Gastroesophageal sphincter (tissue), 4 donors: Measurements from ENCODE around the gene TNFRSF18. TPM values are rescaled to one million over a fixed set of nuclear protein-coding genes. Genes with fewer than 3 reads are reported as not detected.

ENCODE experiments used
- ATAC-seq: fragments of 150-250 bp; one replicate; pipeline ENCODE4 v1.9.1; 2016; ENCODE audit warnings: mild to moderate bottlenecking, moderate library complexity
- H3K27ac ChIP-seq, 4 donors: fragments of 200-600 bp; sonication (generic) in 3 of 4; 1 replicate in 3 of 4; 2 replicates in 1 of 4; pipeline ENCODE4 v1.5.1; 2016 to 2019
- H3K27me3 ChIP-seq: fragments of 200-600 bp; sonication (generic); one replicate; pipeline ENCODE4 v1.5.1; 2019
- H3K36me3 ChIP-seq, 2 donors: fragments of 200-600 bp; sonication (generic); one replicate each; pipeline ENCODE4 v1.5.1; 2019; ENCODE audit warnings: control low read depth in 1 of 2
- H3K4me1 ChIP-seq, 3 donors: fragments of 200-600 bp; sonication (generic); 1 replicate in 2 of 3; 2 replicates in 1 of 3; pipeline ENCODE4 v1.5.1; 2016 to 2019; ENCODE audit warnings: control low read depth in 2 of 3
- H3K4me3 ChIP-seq, 2 donors: fragments of 200-600 bp; sonication (generic); one replicate each; pipeline ENCODE4 v1.5.1; 2019; ENCODE audit warnings: mild to moderate bottlenecking in 1 of 2, moderate library complexity in 1 of 2
- H3K9me3 ChIP-seq, 3 donors: fragments of 200-600 bp; sonication (generic); one replicate each; pipeline ENCODE4 v1.5.1; 2017 to 2019; ENCODE audit warnings: control low read depth in 2 of 3
- EP300 ChIP-seq: sonication (generic); formaldehyde crosslinking; IDR thresholded peaks from one replicate; pipeline ENCODE4 v1.6.1; 2017; ENCODE audit warnings: antibody characterized with exemption, mild to moderate bottlenecking
- POLR2A ChIP-seq, 2 donors: fragments of 450-650 bp; IDR thresholded peaks; one replicate each; pipeline ENCODE4 v1.6.1; 2017; ENCODE audit warnings: antibody characterized with exemption in 2 of 2, mild to moderate bottlenecking in 2 of 2, moderate library complexity in 1 of 2
- POLR2AphosphoS5 ChIP-seq: sonication (generic); formaldehyde crosslinking; IDR thresholded peaks from one replicate; pipeline ENCODE4 v1.6.1; 2017; ENCODE audit warnings: antibody characterized with exemption
- WGBS, 2 donors: methylation state at CpG; one replicate each; pipeline ENCODE4 v1.1.5; 2018; ENCODE audit warnings: low coverage in 1 of 2; 5-methylcytosine and 5-hydroxymethylcytosine counted together
- total RNA-seq, 4 donors: library from RNA; depleted of rRNA; stranded (reverse); fragments of >200 nt; gene quantifications; one replicate each; pipeline ENCODE4 v1.1.0, GENCODE V29; 2016
- TF ChIP-seq, protein P1 (sequence below), 4 experiments: fragments of 200-600 bp in 2 of 4; fragments of 450-650 bp in 2 of 4; sonication (generic) in 1 of 4; IDR thresholded peaks; one replicate each; pipeline ENCODE4 v1.5.1; 2017 to 2019; ENCODE audit warnings: antibody characterized with exemption in 4 of 4, mild to moderate bottlenecking in 2 of 4, moderate library complexity in 2 of 4

Gene TNFRSF18
- total RNA-seq, 4 donors from 2014 or later = 0.35 to 2.2 TPM; not detected in 2

DNA sequence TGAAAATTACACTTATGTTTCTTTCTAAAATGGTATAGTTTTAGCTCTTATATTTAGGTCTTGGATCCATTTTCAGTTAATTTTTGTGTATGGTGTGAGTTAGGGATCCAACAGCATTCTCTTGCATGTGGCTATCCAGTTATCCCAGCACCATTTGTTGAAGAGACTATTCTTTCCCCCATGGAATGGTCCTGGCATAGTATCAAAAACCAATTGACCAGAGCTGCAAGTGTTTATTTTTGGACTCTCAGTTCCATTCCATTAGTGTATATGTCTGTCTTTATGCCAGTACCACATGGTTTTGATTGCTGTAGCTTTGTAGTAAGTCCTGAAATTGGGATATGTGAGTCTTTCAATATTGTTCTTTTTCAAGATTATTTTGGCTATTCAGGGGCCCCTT is 18.5 kb downstream of the TNFRSF18 start:
- Histone ChIP-seq H3K27me3 (peaks cover 3% of the 10 kb centered on the region), H3K27ac (no peak overlapping the region), H3K4me3 (no peak overlapping the region), H3K36me3 (no peaks in the 10 kb centered on the region), H3K4me1 (no peaks in the 10 kb centered on the region), H3K9me3 (peaks cover 0 to 15% (median 0%) of the 10 kb centered on the region in 3 donors)
- ATAC-seq = no peak
- TF ChIP-seq, protein P1, sequence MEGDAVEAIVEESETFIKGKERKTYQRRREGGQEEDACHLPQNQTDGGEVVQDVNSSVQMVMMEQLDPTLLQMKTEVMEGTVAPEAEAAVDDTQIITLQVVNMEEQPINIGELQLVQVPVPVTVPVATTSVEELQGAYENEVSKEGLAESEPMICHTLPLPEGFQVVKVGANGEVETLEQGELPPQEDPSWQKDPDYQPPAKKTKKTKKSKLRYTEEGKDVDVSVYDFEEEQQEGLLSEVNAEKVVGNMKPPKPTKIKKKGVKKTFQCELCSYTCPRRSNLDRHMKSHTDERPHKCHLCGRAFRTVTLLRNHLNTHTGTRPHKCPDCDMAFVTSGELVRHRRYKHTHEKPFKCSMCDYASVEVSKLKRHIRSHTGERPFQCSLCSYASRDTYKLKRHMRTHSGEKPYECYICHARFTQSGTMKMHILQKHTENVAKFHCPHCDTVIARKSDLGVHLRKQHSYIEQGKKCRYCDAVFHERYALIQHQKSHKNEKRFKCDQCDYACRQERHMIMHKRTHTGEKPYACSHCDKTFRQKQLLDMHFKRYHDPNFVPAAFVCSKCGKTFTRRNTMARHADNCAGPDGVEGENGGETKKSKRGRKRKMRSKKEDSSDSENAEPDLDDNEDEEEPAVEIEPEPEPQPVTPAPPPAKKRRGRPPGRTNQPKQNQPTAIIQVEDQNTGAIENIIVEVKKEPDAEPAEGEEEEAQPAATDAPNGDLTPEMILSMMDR (IDR thresholded peaks at IDR 0.05) = no peak
- TF ChIP-seq POLR2AphosphoS5 = no peak
- no peak for TF ChIP-seq EP300

DNA sequence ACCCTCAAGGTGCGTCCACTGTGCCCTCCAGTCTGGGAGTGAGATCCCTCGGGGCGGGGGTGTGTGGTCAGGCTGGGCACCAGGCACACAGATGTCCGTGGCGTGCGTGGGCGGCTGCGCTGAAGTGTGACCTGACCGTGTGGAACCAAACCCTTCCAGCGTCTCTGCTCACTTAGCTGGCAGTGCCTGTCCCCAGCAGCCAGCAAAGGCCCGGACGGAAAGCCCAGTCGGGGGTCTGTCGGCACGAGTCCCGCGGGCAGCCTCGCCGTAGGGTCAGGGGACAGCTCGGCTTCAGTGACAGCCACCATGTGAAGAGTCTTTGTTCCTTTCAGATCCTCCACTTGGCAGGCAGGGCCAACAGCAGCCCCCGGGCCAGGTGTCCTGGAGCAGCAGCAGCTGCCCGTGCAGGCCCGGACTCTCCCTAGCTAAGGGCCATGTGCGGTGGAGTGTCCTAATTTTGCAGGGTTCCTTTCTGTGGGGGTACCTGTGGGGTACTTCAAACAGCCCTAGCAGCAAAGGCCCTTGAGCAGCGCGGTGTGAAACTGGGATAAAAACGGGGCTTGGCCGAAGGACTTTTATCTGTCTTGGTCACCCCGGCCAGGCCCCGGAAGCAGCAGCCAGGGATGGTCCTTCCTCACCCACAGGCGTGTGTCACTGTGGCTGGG is 21.2 kb downstream of the TNFRSF18 start:
- H3K27ac ChIP-seq = no peak overlapping the region
- no peak overlapping the region for H3K4me3 ChIP-seq
- peaks cover 0 to 4% (median 0%) of the 10 kb centered on the region in 3 donors for H3K4me1 ChIP-seq
- WGBS, 2 donors = 95 to 100% methylated on average over 1 to 3 of the region's 31 CpGs
- H3K9me3 ChIP-seq = peaks cover 0 to 9% (median 0%) of the 10 kb centered on the region in 3 donors
- H3K36me3 ChIP-seq = no peaks in the 10 kb centered on the region
- H3K27me3 ChIP-seq = peaks cover 30% of the 10 kb centered on the region
- no peak for ATAC-seq
- TF ChIP-seq POLR2AphosphoS5 (no peak), EP300 (no peak), POLR2A (IDR thresholded peaks at IDR 0.05) (no peak)
- TF ChIP-seq, protein P1 (IDR thresholded peaks at IDR 0.05) = no peak

DNA sequence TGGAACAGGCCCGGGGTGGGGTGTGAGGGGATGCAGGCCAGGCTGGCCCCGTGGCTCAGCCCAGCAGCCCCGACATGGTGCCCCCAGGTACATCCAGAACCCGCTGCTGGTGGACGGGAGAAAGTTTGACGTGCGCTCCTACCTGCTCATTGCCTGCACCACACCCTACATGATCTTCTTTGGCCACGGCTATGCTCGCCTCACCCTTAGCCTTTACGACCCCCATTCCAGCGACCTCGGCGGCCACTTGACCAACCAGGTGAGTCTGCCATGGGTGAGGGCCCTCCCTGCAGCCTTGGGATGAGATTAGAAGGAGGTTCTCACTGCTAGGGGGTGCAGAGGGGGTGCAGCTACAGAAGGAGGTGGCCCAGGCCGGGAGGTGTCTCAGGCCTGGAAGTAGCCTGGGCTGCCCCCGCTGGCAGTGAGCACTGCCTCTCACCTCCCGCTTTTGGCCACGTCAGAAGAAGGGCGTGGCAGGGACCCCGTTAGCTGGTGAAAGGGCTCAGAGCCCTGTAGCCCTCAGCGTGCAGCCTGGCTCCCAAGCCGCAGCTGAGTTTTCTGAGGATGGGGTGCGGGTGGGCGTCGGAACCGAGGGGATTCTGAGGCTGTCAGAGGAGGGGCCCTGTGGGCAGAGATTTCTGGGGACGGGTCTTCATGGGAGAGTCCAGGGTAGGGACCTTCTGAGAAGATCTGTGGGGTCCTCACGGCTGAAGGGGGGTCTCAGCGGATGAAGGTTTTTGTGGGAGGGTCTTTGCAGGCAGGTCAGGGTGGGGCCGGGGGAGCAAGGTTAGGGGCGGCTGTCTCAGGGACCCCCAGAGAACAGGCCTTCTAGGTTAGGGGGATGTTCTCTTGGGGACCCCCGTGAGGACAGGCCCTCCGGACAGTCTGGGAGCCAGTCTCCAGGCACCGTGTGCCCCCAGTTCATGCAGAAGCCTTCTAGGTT is 22.3 kb downstream of the TNFRSF18 start:
- Histone ChIP-seq H3K27ac (no peak overlapping the region), H3K9me3 (peaks cover 0 to 9% (median 0%) of the 10 kb centered on the region in 3 donors), H3K27me3 (peaks cover 42% of the 10 kb centered on the region), H3K36me3 (no peaks in the 10 kb centered on the region), H3K4me3 (no peak overlapping the region), H3K4me1 (peaks cover 0 to 4% (median 0%) of the 10 kb centered on the region in 3 donors)
- TF ChIP-seq, protein P1 (IDR thresholded peaks at IDR 0.05) = no peak
- TF ChIP-seq POLR2A (IDR thresholded peaks at IDR 0.05) (no peak), EP300 (no peak), POLR2AphosphoS5 (no peak)
- no peak for ATAC-seq
- 55 to 100% methylated on average over 1 to 4 of the region's 33 CpGs for WGBS, 2 donors

DNA sequence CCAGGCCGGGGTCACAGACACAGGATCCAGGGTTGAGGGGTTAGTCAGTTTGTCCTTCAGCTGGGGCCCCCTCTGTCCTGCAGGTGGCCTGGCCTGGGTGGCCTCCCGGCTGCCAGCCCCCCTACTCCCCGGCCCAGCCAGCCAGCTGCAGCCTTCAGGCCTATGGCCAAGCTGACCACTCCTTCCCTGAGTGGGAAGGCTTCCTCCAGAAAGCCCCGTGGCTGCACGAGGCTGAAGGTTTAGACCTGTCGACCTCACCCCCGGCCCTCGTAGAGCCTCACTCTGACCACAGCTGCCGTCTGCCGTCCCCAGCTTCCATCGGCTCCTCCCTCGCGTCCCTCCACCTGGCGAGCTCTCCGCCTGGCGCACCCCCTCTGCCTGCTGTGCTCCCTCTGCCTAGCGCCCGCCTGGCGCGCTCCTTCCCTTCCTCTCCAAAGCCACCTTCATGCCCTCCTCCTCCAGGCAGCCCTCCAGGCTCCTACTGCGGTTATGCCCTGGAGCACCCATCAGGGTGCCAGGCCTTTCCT is 23.1 kb downstream of the TNFRSF18 start:
- TF ChIP-seq, protein P1 (IDR thresholded peaks at IDR 0.05) = no peak
- no peak for TF ChIP-seq POLR2A (IDR thresholded peaks at IDR 0.05)
- no peak for TF ChIP-seq EP300
- TF ChIP-seq POLR2AphosphoS5 = no peak
- no peak for ATAC-seq

More for the DNA sequence above, 23.1 kb downstream of the TNFRSF18 start:
- Histone ChIP-seq H3K4me3 (no peak overlapping the region), H3K9me3 (peaks cover 0 to 8% (median 0%) of the 10 kb centered on the region in 3 donors), H3K36me3 (no peaks in the 10 kb centered on the region), H3K27me3 (peaks cover 50% of the 10 kb centered on the region), H3K4me1 (peaks cover 0 to 4% (median 0%) of the 10 kb centered on the region in 3 donors), H3K27ac (no peak overlapping the region)
- 55% methylated on average over 11 of the region's 21 CpGs; no CpG with 5 or more reads in 1 of the 2 donors for WGBS, 2 donors
